AG20443 (cell line): ENCODE data around the gene PTGFRN.
A peak's percentile ranks its signal among the peaks of the same experiment; 100 is the strongest.
"Not testable (repeated sequence)": the region's sequence is repeated elsewhere in the genome, so short reads cannot be mapped to it uniquely, and the experiment has no call there.

ENCODE experiments used
- DNase-seq: peaks from one replicate; pipeline ENCODE4 v3.0.0; 2012; ENCODE audit warnings: low spot score, mixed read lengths

The PTGFRN gene

DNA sequence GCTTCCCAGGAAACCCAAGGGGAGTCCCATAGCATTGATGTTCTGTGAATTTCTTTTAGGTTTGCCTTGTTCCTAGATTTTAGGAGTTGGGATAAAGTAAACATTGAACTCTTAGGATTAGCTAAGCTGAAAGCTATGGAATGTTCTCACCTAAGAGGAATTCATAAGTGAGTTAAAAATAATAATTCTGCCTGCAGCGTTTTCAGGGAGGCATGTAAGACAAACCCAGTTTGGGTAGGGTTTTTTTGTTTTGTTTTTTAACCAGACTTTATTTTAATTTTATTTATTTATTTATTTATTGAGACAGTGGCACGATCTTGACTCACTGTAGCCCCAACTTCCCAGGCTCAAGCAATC is 62.9 kb downstream of the PTGFRN start:
- DNase-seq: no peak

DNA sequence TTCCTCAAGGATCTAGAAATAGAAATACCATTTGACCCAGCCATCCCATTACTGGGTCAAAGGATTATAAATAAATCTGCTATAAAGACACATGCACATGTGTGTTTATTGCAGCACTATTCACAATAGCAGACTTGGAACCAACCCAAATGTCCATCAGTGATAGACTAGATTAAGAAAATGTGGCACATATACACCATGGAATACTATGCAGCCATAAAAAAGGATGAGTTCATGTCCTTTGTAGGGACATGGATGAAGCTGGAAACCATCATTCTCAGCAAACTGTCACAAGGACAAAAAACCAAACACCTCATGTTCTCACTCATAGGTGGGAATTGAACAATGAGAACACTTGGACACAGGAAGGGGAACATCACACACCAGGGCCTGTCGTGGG is 70.6 kb downstream of the PTGFRN start:
- DNase-seq: not testable (repeated sequence)

DNA sequence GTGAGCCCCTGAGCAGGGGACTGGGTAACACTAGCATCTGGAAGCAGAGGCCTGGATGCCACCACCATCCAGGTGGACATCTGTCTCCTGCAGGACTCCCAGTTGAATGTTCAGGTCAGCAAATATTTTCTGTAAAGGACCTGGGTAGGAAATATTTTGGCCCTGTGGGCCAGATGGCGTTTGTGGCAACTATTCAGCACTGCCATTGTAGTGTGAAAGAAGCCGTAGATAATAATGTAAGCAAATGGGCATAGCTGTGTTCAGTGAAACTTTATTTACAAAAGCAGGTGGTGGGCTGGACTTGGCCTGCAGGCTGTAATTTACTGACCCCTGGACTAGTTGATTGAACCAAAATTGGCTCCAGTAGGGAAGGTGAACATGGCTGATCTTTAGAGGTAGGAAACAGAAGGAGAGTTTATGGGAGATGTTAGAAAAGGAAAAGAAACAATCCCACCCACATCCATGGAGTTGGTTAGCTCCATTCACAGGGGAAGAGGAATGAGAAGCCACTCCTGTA is 71.9 kb downstream of the PTGFRN start:
- DNase-seq: no peak

DNA sequence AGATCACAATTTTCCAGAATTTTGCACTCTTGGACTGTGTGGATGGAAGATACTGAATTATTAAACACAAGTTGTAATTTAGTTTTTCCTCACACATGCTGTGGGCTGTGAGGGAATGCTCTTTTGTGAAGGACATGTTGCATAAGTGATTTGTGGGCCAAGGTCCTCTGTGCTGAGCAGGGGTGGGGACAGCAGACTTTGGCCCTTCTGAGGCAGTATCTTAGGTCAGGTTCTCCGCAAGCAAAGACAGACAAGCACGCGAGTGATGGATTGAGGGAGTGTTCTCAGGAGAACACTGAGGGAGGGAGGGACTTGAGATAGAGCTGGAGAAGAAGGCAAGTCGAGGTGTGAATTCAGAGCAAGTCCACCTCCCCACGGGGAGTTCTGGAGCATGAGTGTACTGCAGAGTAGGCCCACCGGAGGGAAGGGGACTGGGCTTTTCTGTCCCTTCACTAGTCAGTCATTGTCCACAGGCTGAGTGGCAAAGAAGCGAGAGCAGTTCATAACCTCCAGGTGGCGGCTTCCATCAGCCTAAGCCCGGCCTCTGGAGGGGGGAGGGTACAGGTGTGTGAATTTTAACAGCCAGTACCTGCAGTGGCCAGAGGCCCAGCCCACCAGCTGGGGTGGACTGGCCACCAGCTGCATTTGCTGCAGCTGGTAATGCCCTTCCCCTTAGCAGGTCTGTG is 72.7 kb downstream of the PTGFRN start:
- no peak for DNase-seq

DNA sequence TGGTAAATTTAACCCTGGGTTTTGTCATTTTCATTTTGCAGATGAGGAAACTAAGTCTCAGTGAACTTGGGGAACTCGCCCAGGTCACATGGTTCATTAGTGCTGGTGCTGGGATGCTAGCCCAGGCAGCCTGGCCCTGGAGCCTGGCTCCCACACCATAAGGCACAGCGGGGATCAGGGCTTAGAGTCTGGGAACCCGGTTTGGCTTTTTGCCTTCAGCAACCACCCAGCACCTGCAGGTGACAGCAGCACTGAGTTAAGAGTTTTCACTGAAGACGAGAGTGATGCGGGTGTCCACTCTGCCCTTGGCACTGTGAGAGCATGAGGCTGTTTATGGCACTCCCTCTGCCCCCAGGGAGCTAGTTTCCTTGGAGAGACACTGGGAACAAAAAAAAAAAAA is 73.4 kb downstream of the PTGFRN start:
- DNase-seq: no peak

DNA sequence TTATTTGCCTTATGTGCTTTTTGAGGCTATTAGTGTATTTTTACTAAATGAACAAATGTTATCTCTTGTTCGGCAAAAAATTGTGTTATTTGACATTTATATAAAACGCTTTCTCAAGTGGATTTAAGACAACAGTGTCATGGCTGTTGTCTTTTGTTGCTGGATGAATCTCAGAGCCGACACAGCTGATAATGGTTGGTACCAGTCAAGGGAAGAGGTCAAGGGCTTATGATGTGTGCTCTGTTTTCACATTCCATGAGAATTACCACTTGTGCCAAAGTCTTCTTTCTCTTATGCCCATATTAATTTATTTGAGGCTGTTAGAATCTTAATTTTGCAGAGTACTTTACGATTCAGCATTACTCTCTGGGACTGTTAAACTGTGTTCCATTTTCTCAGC is 74.0 kb downstream of the PTGFRN start:
- DNase-seq: no peak

DNA sequence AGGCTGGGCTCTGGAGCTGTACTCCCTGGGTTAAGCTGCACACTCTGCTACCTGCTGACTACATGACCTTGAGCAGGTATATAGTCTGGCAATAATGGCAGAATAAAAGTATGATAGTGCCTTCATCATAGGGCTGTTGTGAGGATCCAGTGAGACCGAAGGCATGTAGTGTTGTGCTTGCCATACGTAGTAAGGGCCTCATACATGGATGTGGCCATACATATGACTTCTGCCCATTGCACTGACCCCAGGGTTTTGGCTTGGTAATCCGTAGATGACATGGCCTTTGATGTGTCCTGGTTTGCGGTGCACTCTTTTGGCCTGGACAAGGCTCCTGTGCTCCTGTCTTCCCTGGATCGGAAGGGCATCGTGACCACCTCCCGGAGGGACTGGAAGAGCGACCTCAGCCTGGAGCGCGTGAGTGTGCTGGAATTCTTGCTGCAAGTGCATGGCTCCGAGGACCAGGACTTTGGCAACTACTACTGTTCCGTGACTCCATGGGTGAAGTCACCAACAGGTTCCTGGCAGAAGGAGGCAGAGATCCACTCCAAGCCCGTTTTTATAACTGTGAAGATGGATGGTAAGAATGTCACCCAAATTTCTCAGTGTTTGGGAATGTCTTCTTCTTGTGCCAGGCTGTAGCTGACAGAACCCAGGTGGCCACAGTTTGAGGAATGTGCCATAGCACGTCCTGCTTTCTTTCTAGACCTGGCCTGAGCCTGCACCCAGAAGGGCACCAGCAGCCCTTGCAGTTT is 74.9 kb downstream of the PTGFRN start:
- DNase-seq: no peak

DNA sequence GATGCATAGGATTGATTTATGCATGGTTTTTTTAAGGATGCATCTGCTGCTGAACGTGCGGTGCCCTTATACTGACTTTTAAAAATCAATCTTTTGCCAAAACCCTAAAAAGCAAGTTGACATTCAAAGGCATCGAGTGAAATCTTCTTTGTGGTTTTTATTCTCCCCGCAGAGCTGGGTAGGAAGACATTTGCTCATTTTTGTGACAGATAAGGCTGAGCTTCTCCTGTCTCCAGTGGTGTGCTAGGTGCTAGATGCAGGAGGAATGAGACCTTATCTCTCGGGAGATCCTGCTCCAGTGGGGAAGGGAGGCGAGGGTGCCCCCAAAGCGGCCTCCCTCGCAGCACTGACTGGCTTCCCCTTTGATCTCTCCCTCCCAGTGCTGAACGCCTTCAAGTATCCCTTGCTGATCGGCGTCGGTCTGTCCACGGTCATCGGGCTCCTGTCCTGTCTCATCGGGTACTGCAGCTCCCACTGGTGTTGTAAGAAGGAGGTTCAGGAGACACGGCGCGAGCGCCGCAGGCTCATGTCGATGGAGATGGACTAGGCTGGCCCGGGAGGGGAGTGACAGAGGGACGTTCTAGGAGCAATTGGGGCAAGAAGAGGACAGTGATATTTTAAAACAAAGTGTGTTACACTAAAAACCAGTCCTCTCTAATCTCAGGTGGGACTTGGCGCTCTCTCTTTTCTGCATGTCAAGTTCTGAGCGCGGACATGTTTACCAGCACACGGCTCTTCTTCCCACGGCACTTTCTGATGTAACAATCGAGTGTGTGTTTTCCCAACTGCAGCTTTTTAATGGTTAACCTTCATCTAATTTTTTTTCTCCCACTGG is 76.9 kb downstream of the PTGFRN start:
- no peak for DNase-seq

DNA sequence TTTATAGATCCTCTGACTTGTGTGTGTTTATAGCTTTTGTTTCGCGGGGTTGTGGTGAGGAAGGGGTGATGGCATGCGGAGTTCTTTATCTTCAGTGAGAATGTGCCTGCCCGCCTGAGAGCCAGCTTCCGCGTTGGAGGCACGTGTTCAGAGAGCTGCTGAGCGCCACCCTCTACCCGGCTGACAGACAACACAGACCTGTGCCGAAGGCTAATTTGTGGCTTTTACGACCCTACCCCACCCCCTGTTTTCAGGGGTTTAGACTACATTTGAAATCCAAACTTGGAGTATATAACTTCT is 77.5 kb downstream of the PTGFRN start:
- DNase-seq: no peak

DNA sequence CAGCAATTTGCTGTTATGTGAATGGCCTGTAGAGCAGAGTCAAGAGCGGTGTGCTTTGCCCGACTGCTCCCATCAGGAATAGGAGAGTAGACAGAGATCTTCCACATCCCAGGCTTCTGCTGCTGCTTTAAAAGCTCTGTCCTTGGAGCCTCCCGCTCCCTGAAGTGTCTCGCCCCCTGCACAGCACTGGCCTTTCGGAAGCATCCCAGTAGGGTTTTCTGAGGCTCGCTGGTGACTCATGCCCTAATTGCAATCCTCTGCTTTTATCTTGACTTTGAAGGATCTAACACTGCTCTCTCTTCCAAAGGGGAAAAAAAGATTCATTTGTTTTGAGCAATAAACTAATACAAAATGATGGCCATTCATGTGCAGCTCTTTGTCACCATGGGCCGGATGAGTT is 78.5 kb downstream of the PTGFRN start:
- DNase-seq: peak; percentile 56

DNA sequence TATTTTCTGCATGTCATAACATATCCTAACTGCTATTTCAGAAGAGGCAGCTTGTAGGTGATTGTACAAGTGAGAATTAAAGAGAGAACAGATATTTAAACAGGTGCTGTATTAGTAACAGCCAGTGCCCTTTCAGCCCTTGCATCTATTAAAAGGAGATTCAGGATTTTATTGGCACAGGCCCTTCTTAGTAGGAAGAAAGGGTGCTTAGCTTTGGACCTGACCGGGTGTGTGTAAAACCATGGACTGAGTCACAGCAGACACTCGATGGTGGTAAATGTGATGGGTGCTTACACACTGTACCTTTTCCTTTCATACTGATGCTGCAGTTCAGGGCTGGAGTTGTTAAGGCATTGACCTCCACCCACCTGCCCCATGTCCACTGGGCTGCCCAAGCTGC is 79.2 kb downstream of the PTGFRN start:
- DNase-seq: no peak

DNA sequence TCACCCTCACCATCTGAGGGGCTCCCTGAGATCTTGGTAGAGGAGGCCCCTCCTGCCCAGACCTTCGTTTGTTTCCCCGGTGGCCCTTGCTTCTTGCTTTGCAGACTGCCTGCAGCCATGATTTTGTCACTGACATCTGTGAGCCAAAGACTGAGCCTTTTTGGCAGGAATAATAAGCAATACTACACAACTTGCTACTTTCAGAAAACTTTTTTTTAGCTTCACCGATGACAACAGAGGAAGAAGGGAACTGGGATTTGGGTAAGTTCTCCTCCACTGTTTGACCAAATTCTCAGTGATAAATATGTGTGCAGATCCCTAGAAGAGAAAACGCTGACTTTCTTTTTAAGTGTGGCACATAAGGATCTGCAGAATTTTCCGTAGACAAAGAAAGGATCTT is 80.1 kb downstream of the PTGFRN start:
- no peak for DNase-seq

DNA sequence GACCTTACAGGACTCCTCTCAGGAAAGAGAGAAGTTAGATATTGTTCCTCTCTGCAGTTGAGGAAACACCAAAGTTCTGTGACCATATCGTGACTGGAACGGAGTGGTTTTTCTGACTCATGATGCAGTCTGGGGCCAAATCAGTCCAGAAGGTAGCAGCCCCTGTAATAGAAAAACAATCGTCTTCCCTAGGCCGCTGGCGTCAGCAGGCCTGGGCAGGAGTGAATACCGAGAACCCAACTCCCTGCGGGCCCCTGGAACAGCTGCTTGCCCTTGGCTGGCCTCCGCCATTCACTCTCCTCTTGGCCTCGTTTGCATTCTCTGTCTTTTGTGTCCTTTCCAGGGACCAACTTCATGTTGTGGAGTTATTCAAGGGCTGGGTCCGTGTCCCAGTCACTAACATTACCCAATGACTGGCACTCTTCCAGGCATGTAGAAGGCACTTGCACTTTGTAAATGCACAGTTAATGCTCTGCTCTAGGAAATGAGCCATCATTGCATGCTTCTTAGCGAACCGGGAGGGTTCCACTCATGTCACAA is 81.0 kb downstream of the PTGFRN start:
- peak; percentile 94 for DNase-seq

DNA sequence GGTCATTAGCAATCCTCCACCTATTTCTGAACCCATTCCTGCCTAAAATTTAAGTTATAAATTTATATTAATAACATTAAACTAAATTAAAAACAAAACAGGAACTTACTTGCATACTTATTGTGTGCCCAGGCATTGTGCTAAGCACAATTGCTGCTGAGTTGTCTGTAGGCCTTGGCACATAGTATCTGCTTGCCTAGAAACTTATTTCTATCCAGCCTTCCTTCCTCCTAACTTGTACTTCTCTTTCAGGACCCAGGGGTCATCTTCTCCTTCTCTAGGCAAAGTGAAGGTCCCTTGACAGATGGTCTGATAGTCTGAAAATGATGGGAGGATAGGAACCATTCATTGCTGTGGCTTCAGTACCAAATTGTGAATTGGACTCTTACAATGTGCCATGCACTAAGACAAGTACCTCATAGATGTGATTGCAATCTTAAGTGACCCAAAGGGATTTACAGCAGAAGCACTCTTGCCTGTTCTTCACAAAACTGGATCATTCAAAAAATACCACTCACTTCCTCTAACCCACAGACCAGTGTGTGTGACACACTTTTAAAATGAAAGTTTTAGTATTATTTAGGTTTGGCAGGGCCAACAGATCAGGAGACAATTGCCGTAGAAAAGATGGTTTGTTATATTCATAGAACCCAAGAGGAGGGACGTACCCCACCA is 81.6 kb downstream of the PTGFRN start:
- no peak for DNase-seq

DNA sequence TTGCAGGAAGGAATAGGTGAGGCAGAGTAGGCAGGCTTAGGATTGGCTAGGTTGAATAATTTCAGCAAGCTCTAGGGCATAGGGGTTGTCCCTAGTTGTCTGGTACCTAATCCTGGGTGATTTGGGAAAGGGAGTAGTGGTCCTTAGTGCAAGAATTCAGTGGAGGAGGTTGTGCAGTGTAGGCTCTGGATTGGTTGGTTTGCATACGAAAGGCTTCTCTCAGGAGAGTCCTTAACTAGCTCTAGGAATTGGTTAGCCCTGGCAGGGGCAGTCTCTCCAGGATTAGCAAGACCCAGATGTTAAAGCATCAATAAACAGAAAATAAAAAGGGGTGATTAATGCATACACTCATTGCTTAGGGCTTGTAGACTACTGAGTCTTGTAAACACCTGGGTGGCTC is 82.2 kb downstream of the PTGFRN start:
- no peak for DNase-seq

DNA sequence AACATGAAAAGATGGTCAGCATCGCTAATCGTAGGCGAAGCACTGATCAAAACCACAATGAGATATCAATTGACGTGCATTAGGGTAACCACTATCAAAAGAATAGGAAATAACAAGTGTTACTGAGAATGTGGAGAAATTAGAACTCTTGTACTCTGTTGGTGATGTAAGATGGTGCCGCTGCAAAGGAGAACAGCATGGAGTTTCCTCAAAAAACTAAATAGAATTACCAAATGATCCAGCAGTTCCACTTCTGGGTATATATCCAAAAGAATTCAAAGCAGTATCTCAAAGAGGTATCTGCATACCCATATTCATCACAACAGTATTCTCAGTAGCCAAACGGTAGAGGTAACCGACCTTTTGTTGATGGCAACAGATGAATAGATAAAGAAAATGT is 83.6 kb downstream of the PTGFRN start:
- no peak for DNase-seq

DNA sequence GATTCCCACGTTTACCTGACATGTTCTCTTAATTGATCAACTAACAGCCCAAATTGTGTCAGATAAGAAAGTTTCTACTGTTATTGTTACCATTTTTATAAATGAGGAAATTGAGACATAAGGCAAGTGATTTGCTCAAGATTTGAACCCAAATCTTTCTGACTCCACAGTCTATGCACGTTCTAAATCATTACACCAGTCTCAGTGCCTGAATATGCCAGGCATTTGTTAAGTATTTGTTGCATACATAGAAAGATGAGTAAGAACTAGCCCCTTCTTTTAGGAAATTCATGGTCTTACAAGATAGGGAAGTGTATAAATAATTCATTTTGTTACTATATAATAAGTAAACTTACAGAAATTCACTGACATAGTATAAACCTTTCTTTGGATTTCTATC is 84.7 kb downstream of the PTGFRN start:
- no peak for DNase-seq

DNA sequence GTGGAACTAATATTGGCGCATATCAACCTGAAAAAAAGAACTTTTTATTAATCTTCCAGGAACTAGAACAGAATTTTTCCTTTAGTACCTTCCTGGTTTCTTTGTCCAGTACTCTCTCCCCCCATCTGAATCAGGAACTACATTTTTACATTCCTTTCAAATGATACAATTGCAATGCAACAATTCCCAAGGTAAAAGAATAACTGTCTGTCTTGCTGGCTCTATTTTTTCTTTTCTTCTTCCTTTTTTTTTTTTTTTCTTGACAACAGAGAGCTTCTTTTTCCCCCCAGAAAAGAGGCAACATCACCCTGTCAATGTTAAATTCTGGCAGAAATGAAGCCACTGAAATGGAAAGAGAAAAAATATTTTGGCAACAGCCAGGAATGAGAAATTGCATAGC is 87.3 kb downstream of the PTGFRN start:
- DNase-seq: peak; percentile 15

DNA sequence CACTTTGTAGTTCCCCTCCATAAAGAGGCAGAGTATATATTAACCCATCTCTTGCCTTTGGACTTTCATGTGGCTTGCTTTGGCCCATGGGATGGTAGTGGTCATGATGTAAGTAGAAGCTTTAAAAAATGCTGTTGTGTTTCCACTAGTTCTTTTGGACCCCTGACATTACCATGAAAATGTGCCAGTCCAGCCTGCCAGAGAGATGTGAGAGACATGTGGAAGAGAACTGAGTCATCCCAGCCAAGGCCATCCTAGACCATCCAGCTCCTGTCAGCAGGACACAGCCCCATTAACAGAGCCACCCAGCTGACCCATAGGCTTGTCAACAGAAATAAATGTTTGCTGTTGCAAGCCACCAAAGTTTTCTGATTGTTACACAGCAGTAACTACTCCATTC is 87.9 kb downstream of the PTGFRN start:
- DNase-seq: no peak

DNA sequence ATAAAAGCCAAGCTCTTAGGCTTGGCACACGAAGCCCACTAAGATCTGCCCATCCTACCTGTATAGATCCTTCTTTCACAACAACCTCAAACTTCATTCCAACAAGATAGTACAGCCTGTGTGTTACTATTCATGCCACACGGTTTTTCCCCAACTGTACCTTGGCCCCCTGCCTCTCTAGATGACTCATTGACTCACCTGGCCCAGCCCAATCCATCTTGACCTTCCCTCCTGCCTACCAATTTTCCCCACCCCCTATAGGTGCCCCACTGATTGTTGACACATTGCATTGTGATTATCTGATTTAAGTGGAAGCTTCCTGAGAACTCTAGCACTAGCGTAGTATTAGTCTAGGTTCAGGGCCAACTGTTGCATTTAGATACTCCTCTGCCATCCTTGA is 89.9 kb downstream of the PTGFRN start:
- DNase-seq: no peak

DNA sequence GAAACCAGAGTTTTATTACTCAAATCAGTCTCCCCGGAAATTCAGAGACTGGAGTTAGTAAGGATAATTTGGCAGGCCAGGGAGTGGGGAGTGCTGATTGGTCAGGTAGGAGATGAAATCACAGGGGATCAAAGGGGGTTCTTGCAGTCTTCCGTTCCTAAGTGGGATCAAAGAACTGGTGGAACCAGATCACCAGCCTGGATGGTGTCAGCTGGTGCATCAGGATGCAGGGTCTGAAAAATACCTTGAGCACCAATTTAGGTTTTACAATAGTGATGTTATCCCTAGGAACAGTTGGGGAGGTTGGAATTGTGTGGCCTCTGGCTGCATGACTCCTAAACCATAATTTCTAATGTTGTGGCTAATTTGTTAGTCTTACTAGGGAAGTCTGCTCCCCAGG is 90.4 kb downstream of the PTGFRN start:
- no peak for DNase-seq

DNA sequence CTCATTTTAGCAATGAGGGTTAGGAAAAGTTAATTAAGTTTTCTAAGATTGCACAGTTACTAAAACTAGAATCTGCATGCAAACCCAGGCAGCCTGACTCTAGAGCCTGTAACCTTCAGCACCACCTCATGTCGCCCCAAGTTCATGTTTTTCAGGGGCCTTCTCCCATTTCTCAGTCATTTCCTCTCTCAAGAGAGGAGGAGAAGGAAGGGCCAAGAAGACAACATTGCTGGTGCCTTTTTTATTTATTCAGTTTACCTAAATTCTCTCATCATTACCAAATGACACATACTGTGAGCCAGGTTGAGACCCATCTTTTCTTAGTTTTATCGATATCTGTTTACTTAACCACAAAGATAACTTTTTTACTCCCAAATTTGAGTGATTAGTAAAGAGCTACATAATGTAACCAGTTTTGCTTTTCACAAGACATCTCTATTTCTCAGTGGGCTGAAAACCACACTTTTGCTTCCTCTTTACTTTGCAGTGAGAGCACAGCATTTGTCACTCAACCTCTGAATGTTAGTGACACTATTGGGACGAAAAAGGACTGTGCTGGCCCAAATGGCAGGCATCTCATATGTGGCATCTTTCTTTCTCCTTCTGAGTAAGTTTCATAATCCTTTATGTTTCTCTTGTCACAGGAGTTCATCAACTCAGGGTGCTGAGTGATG is 91.7 kb downstream of the PTGFRN start, which contains the start of gene CD101:
Gene CD101, plus strand, starts transcription at position 507 of the 674 bp plus-strand sequence. Its CDS starts 58 bp downstream, at position 565.
- DNase-seq: no peak
